KG1 (cell line): Measurements from ENCODE around the gene UBE2J1.

Experiments used
- DNase-seq: peaks from one replicate; lab custom pipeline; 2025; lab: John Stamatoyannopoulos, UW

Gene UBE2J1

DNA sequence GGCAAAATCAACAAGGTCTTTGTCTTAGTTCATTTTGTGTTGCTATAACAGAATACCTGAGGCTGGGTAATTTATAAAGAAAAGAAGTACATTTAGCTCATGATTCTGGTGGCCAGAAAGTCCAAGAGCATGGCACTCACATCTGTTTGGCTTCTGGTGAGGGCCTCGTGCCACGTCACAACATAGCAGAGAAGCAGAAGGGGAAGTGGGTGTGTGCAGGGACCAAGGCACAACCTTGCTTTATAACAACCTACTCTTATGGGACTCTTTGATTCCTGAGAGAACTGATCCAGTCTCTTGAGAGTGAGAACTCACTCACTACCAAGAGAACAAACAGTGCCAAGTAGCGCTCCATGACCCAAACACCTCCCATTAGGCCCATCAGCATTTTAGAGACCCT lies 62.8 kb downstream of the UBE2J1 start:
- DNase-seq: no peak

- no peak for DNase-seq
Observed at GRCh38 chr6:89287351-89288028, 65.0 kb downstream of the UBE2J1 start.

GRCh38 chr6:89286516-89286915 lies 66.0 kb downstream of the UBE2J1 start:
- no peak for DNase-seq

- no peak for DNase-seq
Observed at GRCh38 chr6:89284963-89285735, 67.4 kb downstream of the UBE2J1 start.

GRCh38 chr6:89284081-89284480 lies 68.4 kb downstream of the UBE2J1 start:
- no peak for DNase-seq

DNA sequence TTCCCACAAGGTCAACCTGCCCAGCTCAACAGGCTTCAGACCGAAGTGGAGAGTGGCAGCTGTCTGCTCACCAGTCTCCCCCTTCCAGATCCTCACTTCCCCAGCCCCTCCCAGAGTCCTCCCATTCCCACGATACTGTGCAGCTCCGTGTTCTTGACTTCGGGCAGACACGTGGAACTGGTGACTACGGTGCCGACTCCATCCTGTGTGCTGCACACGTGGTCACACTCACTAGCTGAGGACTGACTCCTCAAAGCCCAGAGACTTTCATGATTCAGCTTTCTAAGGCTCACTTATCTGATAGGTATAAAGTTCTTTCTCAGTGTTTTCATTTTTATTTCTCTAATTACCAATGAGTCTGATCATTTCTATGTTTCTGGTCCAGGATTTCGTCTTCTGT lies 69.8 kb downstream of the UBE2J1 start:
- no peak for DNase-seq

DNA sequence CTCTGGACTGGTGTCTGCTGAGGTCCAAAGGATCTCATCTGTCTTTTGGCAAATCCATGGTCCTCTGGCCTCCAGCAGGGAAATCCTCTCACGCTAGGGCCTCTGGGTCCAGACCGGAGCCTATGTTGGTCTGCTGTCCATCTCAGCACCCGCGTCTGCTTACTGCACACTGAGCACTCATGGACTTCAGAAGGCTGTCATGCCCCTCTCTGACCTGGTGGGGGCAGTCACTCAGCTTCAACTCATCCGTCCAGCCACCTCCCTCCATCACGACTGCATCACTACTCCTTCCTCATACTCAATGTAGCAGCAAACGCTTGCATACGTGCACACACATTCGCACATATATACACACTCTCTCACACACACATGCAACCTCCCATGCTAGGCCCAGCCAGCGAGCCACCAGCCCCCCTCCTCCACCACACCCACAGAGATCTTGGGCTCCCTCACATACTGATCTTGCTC lies 70.7 kb downstream of the UBE2J1 start:
- no peak for DNase-seq

- DNase-seq: no peak
Observed at GRCh38 chr6:89278956-89279355, 73.6 kb downstream of the UBE2J1 start.
